Stimulated activated CD4-positive, alpha-beta T cell treated with anti-CD3 and anti-CD28 coated beads, Interleukin-1b, Interleukin-23, amount 100 ng/mL, for 48 hours (primary cell): ENCODE measurements around the gene ACO2.
"Not testable (repeated sequence)": the region's sequence is repeated elsewhere in the genome, so short reads cannot be mapped to it uniquely, and the experiment has no call there.

Source experiments
- DNase-seq: peaks from one replicate; pipeline ENCODE4 v3.0.0-alpha.2; 2020

Gene ACO2

GRCh38 chr22:41543854-41544670 lies 75.1 kb downstream of the ACO2 start, which contains the start of gene POLR3H:
TSS of gene POLR3H (minus strand) at chr22:41544470. CDS start at chr22:41544101, 369 bp downstream.
- DNase-seq = peak; percentile 97

GRCh38 chr22:41544671-41545476 lies 76.0 kb downstream of the ACO2 start:
- peak; percentile 32 for DNase-seq

GRCh38 chr22:41548830-41549211 lies 79.9 kb downstream of the ACO2 start:
- DNase-seq = no peak

DNA sequence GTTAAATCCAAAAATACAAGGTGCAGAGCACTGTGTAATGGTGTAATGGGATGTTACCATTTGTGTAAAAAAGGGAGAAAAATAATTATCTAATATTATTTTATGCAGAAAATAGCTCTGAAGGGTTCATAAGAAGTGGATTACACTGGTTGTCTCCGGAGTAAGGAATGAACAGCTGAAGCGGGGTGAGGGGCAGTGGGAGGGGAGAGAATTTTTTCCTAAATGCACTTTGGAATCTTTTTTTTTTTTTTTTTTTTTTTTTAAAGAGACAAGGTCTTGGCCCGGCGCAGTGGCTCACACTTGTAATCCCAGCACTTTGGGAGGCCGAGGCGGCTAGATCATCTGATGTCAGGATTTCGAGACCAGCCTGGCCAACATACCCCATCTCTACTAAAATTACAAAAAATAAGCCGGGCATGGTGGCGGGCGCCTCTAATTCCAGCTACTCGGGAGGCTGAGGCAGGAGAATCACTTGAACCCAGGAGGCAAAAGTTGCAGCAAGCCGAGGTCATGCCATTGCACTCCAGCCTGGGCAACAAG lies 82.1 kb downstream of the ACO2 start:
- DNase-seq = no peak

DNA sequence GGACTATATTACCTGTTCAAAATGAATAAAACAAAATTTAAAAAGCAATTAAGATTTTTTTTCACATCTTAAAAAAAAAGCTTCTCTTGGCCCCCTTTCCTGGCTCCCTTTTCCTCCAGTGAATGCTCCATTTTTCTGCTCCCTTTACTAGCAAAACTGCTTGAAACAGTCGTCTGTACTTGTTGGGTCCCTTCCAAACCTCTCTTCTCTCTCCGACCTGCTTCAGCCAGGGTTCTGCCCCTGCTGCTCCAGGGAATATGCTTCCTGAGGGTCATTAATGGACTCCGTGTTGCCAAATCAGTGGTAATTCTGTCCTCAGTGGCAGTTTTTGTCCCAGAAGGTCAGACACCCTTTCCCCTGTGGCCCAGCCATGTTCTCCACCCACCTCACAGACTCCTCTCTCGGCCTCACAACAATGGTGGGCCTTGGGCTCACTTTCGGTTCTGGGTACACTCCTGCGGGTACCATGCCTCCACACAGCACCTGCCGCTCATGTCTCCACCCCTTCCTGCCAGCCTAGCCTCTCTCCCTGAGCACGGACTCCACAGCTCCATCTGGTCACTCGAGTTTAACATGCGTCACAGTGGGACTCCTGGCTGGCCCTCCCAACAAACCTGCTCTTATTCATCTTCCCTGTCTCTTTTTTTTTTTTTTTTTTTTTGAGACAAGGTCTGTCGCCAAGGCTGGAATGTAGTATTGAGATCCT lies 83.1 kb downstream of the ACO2 start:
- DNase-seq = no peak

DNA sequence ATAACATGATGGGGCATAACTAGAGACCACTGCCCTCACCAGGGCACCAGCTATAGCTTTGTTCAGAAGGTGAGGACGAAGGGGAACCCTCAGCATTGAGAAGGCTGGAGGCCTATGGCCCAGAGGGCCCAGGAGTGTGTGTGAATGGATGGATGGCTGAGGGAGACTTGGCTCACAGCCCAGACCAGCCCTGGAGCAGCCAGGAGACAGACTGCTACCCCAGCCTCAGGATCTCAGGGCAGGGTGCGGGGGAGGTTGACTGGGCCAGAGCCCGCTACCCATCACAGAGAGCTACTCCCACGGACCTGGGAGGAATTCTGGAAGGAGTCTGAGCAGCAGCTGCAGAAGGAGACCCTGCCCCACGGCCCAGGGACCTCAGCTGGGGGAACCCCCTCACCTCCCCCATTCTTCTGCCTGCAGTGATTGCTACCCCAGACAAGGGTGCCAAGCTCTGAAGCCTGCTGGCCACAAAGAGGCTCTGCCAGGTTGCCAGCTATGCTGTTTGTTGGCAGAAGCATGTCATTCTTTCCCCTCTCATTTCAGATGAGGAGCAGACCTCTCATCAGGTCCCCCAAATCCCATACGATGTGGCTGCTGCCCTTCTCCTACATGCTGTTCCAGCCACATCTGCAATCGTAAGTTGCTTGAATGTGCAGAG lies 86.5 kb downstream of the ACO2 start:
- no peak for DNase-seq

DNA sequence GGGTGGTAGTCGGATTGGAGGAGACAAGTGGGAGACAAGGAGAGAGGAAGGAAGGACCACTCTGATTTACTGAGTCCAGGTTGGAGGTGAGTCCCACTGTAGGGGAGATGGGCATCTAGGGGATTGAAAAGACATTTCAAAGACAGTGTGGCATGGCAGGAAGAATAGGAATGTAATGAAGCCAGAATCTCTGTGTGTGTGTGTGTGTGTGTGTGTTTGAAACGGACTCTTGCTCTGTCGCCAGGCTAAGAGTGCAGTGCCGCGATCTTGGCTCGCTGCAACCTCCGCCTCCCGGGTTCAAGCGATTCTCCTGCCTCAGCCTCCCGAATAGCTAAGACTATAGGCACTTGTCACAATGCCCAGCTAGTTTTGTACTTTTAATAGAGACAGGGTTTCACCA lies 87.6 kb downstream of the ACO2 start:
- DNase-seq = no peak

DNA sequence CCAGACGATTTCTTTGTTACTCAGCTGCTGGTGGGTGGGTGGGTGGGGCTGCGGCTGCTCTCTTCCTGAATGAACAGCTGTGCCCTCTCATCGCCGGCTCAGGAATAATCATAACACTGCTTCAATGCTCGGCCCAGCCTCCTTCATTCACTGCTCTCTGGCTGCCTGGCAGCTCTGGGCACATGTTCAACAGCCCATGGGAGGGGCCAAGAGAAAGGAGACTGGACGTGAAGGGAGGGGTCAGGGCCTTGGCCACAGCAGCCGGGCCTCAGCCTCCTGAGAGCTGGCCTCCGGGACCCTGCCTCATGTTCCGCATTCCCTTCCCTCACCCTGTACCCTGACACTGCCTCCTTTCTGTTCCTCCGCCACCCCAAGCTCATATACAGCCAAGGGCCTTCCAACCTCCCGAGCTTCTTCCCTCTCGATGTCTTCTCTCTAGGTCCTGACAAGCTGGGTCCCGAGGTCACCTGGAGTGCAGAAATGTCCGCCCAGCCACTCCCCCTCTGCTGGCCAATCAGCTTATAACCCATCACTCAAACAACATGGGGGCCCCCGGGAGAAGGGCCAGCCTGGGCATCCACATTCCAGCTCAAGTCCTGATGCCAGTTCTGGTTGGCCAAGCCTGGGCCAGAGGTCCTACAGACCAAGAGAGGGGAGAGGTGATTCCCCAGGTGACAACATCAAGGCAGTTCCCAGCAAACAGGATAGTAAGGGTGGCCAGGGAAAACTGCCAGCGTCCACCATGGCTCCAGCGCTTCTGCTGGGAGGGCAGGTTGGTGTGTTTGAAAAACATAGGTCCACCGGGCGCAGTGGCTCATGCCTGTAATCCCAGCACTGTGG lies 88.7 kb downstream of the ACO2 start:
- DNase-seq = peak; percentile 22

DNA sequence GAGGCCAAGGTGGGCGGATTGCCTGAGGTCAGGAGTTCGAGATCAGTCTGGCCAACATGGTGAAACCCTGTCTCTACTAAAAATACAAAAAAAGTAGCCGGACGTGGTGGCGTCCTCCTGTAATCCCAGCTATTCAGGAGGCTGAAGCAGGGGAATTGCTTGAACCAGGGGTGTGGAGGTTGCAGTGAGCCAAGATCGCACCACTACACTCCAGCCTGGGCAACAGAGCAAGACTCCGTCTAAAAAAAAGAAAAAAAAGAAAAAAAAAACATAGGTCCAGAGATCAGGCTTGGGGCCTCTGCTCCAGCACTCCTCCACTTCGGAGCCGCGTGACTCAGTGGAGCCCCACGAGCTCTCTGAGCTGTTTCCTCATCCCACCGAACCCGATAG lies 89.3 kb downstream of the ACO2 start:
- DNase-seq = not testable (repeated sequence)

- no peak for DNase-seq
Measured at GRCh38 chr22:41560095-41560471, 91.2 kb downstream of the ACO2 start.

- DNase-seq = no peak
Measured at GRCh38 chr22:41561335-41561734, 92.4 kb downstream of the ACO2 start.

- DNase-seq = no peak
Measured at GRCh38 chr22:41561788-41562187, 92.9 kb downstream of the ACO2 start.

DNA sequence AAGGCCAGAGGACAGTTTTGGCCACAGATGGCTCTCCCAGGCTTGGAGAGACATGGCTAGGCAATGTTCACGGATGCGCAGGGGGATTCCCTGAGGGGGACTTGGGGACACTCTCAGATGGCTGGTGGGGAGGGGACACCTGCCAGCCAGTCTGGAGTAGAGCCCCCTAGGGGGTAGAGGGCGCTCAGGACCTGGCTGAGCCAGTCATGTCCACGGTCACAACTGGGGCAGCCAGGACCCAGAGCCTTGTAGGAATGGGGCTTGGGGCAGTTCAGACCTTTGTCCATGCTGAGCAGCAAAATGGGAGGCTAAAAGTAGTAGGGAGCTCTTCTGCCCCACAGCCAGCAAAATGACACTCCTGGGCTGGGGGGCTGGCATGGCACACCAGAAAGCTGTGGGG lies 93.5 kb downstream of the ACO2 start:
- DNase-seq = no peak

- DNase-seq = no peak
Measured at GRCh38 chr22:41563051-41563711, 94.3 kb downstream of the ACO2 start.

- no peak for DNase-seq
Measured at GRCh38 chr22:41564563-41564962, 95.6 kb downstream of the ACO2 start.

DNA sequence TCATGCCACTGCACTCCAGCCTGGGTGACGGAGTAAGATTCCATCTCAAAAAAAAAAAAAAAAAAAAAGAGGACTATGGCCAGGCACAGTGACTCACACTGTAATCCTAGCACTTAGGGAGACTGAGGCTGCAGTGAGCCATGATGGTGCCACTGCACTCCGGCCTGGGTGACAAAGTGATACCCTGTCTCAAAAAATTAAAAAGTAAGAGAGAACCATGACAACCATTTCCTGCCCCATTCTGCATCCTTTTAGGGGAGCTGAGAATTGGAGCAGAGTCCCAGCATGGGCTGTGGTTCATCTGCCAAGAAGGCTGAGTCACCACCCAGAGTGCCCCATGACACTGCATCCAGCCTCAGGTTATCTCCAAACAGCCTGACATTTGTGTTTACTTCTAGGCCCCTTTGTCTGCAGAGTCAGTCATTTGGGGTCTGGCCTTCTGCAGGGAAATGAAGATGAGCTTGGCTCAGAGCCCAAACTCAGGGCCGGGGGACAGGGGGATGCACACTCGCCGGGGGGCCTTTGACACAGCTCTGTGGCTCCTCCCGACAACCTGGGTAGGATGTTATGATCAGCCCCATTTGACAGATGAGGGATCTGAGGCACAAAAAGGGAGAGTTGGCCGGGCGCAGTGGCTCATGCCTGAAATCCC lies 96.6 kb downstream of the ACO2 start:
- DNase-seq = peak; percentile 50

- no peak for DNase-seq
Measured at GRCh38 chr22:41567512-41567768, 98.5 kb downstream of the ACO2 start.

DNA sequence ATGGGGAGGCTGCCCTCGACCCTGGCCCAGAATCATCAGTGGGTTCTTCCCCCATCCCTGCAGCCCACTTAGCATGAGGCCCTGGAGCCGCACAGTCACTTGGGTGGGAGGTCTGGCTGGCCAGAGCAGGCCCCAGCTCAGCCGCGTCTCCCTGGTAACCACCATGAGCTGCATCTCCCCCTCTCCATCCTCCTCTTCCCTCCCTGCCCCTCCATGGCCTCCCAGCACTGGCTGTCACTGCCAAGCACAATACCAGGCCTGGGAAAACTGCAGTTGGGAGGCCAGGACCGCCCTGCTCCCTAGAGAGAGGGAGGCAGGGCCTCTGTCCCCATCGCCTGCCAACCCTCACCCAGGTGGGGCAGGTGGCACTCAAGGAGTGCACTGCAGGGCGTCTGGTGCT lies 99.9 kb downstream of the ACO2 start:
- no peak for DNase-seq

- no peak for DNase-seq
Measured at GRCh38 chr22:41570221-41570620, 101.3 kb downstream of the ACO2 start.

GRCh38 chr22:41571786-41572185 lies 102.9 kb downstream of the ACO2 start:
- DNase-seq = no peak

GRCh38 chr22:41572305-41572704 lies 103.4 kb downstream of the ACO2 start:
- not testable (repeated sequence) for DNase-seq
